Activated T-cell treated with anti-CD3 and anti-CD28 coated beads, Interleukin-2, amount 50 U/mL, for 72 hours (primary cell): ENCODE data around the gene MAP7. TPM values are rescaled to one million over a fixed set of nuclear protein-coding genes. Genes with fewer than 3 reads are reported as not detected.
"Not testable (repeated sequence)": the region's sequence is repeated elsewhere in the genome, so short reads cannot be mapped to it uniquely, and the experiment has no call there.

ENCODE experiments used
- ATAC-seq, 2 donors: fragments of 150-1000 bp; cut with Tn5 transposase; replicated peaks in 1 of 2; 2 replicates each; pipeline ENCODE4 v1.10.0; 2021; ENCODE audit warnings: moderate library complexity in 2 of 2, mild to moderate bottlenecking in 1 of 2
- DNase-seq, 2 donors: peaks; one replicate each; pipeline ENCODE4 v3.0.0; 2021 to 2022; ENCODE audit warnings: mixed read lengths in 1 of 2
- H3K27ac Mint-ChIP-seq: one replicate; pipeline ENCODE4 v1.8.0; 2022; ENCODE audit warnings: mild to moderate bottlenecking, moderate library complexity, mixed read lengths
- H3K27me3 Mint-ChIP-seq: one replicate; pipeline ENCODE4 v1.8.0; 2022; ENCODE audit warnings: low read depth, mixed read lengths
- H3K36me3 Mint-ChIP-seq, 2 donors: one replicate each; pipeline ENCODE4 v1.8.0; 2022; ENCODE audit warnings: mixed read lengths in 2 of 2, mild to moderate bottlenecking in 1 of 2; ENCODE audit not compliant: insufficient read depth in 2 of 2
- H3K4me1 Mint-ChIP-seq: one replicate; pipeline ENCODE4 v1.8.0; 2022; ENCODE audit warnings: low read depth, mixed read lengths
- H3K4me3 Mint-ChIP-seq, 2 donors: one replicate each; pipeline ENCODE4 v1.8.0; 2022; ENCODE audit warnings: mild to moderate bottlenecking in 2 of 2, mixed read lengths in 2 of 2, moderate library complexity in 2 of 2
- H3K9me3 Mint-ChIP-seq, 2 donors: one replicate each; pipeline ENCODE4 v1.8.0; 2022; ENCODE audit warnings: mixed read lengths in 2 of 2
- total RNA-seq, 2 donors: library from RNA; stranded (reverse); gene quantifications; one replicate each; pipeline ENCODE4 v1.2.3, GENCODE V29; 2022

MAP7 gene
- total RNA-seq, 2 donors from 2014 or later, result 1.3 to 1.4 TPM

DNA sequence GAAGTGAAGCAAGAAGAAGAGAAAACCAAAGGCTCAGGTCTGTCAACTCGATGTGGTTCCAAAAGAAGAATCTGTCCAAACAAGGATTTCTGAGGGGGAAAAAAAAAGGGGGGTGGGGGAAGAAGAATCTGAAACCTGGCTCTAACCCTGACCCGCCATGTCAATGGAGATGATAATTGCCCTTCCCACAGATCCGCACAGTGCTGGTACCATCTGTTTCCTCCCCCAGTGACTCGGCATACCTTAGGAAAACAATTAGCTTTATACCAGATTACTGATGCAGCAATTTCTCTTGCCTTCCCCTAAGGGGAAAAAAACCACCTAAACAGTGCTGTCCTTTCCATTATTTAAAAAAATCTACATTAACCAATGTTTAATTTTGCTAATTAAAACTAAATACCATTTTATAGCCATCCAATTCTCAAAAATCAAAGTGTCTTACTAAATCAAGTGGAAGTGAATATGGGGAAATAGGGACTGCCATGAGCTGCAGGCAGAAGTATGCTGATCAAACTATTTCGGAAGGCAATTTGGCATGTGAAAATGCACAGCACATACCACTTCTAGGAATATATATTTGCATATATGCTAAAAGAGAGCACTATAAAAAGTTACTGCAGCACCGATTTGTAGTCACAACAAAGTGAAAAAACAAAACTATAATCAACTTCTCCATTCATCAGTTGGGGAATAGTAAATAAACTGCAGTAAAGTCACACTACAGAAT lies 46.8 kb downstream of the MAP7 start:
- H3K9me3 Mint-ChIP-seq, result no peaks in the 10 kb centered on the region
- H3K36me3 Mint-ChIP-seq, result no peaks in the 10 kb centered on the region
- H3K4me1 Mint-ChIP-seq, result no peaks in the 10 kb centered on the region
- H3K27ac Mint-ChIP-seq, result no peak overlapping the region
- H3K4me3 Mint-ChIP-seq, result no peak overlapping the region
- no peak for ATAC-seq
- no peaks in the 10 kb centered on the region for H3K27me3 Mint-ChIP-seq
- DNase-seq, result no peak

DNA sequence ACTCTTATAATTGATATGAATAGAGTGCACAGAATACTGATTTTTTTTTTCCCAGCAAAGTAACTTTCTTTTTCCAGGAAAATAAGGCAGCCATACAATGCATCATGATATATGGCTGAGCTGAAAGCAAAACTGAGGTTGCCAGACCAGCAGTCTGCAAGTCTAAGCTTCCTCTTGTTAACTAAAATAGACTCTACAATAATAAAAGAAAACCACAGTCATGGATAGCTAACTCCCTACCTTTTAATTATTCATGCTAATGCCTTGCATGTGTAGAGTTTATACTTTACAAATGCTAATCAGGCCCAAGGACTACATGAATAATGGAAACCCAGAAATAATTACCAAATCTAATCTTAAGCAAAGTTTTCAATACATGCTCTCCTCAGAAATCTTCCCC lies 47.4 kb downstream of the MAP7 start:
- Mint-ChIP-seq H3K27me3 (no peaks in the 10 kb centered on the region), H3K4me3 (no peak overlapping the region), H3K36me3 (no peaks in the 10 kb centered on the region), H3K27ac (no peak overlapping the region), H3K9me3 (no peaks in the 10 kb centered on the region), H3K4me1 (no peaks in the 10 kb centered on the region)
- ATAC-seq, result no peak
- no peak for DNase-seq

DNA sequence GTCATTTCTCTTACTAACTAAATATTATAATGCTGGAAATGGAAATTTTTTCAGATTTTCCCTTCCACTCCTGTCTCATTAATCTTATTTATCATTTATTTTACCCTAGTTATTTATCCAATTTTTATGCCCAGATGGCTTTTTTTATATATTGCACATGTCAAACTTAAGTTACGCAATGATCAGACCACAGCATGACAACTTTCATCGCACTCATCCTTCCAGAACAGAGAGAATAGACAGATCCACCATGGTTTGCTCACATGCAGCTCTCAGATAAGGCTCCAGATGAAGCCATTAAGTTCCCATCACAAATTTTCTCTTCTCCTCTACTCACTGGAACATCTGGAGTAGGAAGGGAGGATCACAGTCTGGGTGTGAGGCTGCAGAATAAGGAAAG lies 48.7 kb downstream of the MAP7 start:
- no peaks in the 10 kb centered on the region for H3K27me3 Mint-ChIP-seq
- H3K27ac Mint-ChIP-seq, result no peak overlapping the region
- no peak for DNase-seq
- ATAC-seq, result no peak
- no peaks in the 10 kb centered on the region for H3K9me3 Mint-ChIP-seq
- no peaks in the 10 kb centered on the region for H3K36me3 Mint-ChIP-seq
- H3K4me3 Mint-ChIP-seq, result no peak overlapping the region
- no peaks in the 10 kb centered on the region for H3K4me1 Mint-ChIP-seq

DNA sequence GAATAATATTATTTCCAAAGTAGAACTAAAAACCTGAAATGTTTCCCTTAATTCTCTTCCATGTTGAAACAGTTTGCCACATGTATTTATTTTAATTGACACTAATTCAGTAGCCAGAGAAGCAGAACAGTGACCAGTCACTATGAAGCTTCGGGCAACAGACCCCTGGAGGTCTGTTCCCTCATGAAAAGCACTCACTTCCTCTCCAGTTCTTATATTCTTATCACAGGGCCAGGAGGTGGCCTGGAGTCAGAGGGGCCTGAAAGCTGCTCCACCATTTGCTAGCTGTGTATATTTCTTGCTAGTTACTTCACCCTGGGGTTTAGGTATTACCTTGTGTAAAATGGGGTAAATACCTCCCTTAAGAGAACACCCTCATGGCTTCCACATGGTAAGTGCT lies 49.1 kb downstream of the MAP7 start:
- H3K27me3 Mint-ChIP-seq, result no peaks in the 10 kb centered on the region
- H3K36me3 Mint-ChIP-seq, result no peaks in the 10 kb centered on the region
- H3K4me1 Mint-ChIP-seq, result no peaks in the 10 kb centered on the region
- no peak overlapping the region for H3K4me3 Mint-ChIP-seq
- no peaks in the 10 kb centered on the region for H3K9me3 Mint-ChIP-seq
- no peak for ATAC-seq
- no peak for DNase-seq
- no peak overlapping the region for H3K27ac Mint-ChIP-seq

DNA sequence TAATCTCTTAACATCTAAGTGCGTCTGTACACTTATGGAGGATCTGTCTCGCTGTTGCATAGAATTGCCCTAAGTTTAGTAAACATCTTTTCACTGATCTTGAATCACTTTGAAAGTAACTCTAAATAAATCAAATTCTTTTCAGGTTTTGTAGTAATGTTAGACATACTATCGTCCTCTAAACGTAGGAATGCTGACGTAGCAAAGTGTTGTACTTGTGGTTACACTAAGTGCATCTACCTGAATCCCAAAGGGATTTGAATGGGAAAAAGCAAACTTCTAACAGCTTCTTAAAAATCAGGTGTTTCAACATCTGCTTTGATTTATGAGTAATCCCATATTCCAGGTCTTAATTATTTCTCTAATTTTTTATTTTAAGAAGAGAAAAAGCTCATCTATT lies 49.8 kb downstream of the MAP7 start:
- H3K27ac Mint-ChIP-seq, result no peak overlapping the region
- H3K9me3 Mint-ChIP-seq, result no peaks in the 10 kb centered on the region
- H3K4me1 Mint-ChIP-seq, result no peaks in the 10 kb centered on the region
- H3K36me3 Mint-ChIP-seq, result no peaks in the 10 kb centered on the region
- H3K27me3 Mint-ChIP-seq, result no peaks in the 10 kb centered on the region
- DNase-seq (no peak), ATAC-seq (no peak)
- no peak overlapping the region for H3K4me3 Mint-ChIP-seq

DNA sequence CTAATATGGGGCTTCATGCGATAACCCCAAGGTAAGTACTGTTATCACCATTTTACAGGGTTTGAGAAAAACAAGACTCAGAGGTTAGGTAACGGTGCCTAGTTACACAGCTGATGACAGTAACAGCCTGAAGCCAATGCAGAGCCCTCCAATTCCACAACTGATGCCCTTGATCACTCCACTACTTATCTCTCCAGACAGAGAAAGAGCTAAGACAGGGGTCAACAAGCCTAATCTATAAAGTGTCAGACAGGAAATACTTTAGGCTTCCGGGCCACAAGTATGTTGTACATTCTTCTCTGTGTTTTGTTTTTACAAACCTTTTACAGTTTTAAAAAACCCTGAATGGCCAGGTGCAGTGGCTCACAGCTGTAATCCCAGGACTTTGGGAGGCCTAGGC lies 50.9 kb downstream of the MAP7 start:
- no peaks in the 10 kb centered on the region for H3K9me3 Mint-ChIP-seq

DNA sequence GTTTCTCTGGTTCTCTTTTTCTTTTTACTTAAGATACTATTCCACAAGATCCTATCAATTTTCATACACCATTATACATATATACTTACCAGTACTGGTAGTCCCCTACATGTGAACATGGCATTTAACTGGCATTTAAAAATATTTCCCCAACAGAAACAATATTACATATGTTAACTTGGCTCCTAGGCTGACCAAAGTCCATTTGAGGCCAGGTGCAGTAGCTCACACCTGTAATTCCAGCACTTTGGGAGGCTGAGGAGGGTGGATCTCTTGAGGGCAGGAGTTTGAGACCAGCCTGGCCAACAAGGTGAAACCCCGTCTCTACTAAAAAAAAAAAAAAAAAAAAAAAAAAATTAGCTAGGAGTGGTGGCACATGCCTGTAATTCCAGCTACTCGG lies 53.8 kb downstream of the MAP7 start:
- DNase-seq, ATAC-seq, H3K4me3 Mint-ChIP-seq, H3K9me3 Mint-ChIP-seq, H3K36me3 Mint-ChIP-seq, H3K27me3 Mint-ChIP-seq, H3K27ac Mint-ChIP-seq, H3K4me1 Mint-ChIP-seq: not testable (repeated sequence)

More for the DNA sequence above, 50.9 kb downstream of the MAP7 start:
- no peak for DNase-seq
- H3K27me3 Mint-ChIP-seq, result no peaks in the 10 kb centered on the region
- H3K4me3 Mint-ChIP-seq, result no peak overlapping the region
- no peaks in the 10 kb centered on the region for H3K4me1 Mint-ChIP-seq
- ATAC-seq, result no peak
- H3K27ac Mint-ChIP-seq, result no peak overlapping the region
- no peaks in the 10 kb centered on the region for H3K36me3 Mint-ChIP-seq

DNA sequence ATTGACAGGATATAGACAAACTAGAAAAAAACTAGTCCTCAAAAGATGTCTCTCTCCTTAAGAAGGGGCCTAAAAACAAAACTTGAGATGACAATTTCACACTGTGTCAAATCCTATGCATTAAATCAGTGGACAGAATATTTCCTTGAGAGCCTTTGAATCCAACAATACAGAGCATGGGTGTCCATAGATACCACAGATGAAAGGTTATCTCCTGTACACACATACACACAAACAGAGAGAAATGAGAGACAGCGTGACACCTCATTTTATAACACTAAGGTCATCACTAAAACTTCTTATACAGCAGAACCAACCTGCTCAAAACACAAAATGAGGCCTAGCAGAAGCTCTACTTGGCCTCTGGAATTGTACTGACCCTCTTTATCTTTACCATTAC lies 55.5 kb downstream of the MAP7 start:
- H3K27me3 Mint-ChIP-seq, result no peaks in the 10 kb centered on the region
- ATAC-seq, result no peak
- H3K27ac Mint-ChIP-seq, result no peak overlapping the region
- H3K9me3 Mint-ChIP-seq, result no peaks in the 10 kb centered on the region
- H3K4me3 Mint-ChIP-seq, result no peak overlapping the region
- H3K4me1 Mint-ChIP-seq, result no peaks in the 10 kb centered on the region
- H3K36me3 Mint-ChIP-seq, result no peaks in the 10 kb centered on the region
- DNase-seq, result no peak

DNA sequence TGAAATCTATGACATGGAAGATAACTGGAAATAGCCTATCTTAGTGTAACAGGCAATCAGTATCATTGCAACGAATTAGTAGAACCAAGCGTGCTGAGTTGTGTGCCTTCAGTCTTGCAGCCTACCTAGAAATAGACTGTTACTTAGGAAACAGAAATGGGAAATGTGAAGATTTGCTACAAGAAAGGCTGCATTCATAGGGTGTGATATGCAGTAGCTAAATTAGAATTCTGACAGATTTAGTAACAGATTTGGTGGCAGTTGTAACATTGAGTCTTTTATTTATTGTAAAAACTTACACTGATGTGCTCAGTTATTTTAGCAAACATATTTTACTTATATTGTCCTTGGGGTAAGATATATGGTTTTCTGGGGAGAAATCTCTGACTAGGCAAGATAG lies 56.2 kb downstream of the MAP7 start:
- Mint-ChIP-seq H3K27me3 (no peaks in the 10 kb centered on the region), H3K9me3 (no peaks in the 10 kb centered on the region), H3K27ac (no peak overlapping the region), H3K36me3 (no peaks in the 10 kb centered on the region), H3K4me1 (no peaks in the 10 kb centered on the region), H3K4me3 (no peak overlapping the region)
- ATAC-seq (no peak), DNase-seq (no peak)

DNA sequence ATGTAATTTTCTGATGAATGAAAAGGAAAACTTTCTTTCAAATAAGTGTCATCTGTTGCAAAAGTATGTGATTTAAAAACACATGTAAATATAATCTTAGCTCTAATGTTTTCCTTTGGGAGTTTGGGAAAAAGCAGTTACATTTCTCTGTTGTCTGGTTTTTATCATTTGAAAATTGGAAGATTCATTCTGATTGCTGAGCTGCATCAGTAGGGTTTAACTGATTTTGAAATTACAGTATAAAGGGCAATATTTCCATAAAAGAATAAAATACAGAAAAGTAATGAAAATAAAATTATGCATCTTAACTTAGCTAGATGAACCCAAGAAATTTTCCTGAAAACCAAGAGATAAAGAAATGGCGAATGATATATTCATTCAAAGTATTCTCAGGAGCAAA lies 57.8 kb downstream of the MAP7 start:
- no peaks in the 10 kb centered on the region for H3K27me3 Mint-ChIP-seq
- H3K36me3 Mint-ChIP-seq, result no peaks in the 10 kb centered on the region
- no peaks in the 10 kb centered on the region for H3K4me1 Mint-ChIP-seq
- H3K9me3 Mint-ChIP-seq, result no peaks in the 10 kb centered on the region
- no peak overlapping the region for H3K4me3 Mint-ChIP-seq
- no peak overlapping the region for H3K27ac Mint-ChIP-seq
- ATAC-seq (no peak), DNase-seq (no peak)

DNA sequence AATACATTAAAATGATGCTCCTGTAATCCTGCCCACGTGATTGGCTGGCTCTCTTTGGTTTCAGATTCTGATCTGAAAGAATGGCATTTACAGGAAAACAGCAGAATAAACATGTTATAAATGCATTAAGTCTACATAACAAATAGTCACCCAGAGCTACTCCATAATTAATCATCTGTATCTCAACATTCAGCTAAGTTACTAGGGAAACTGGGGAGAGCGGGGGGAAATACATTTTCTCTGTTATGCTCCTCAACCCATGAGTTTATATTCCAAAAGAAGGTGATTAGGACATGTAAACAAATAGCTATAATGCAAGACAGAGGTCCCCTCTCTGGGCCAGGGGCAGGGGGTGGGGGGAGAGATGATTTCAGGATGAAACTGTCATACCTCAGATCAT lies 58.5 kb downstream of the MAP7 start:
- Mint-ChIP-seq H3K4me1 (no peaks in the 10 kb centered on the region), H3K27me3 (no peaks in the 10 kb centered on the region), H3K4me3 (no peak overlapping the region), H3K9me3 (no peaks in the 10 kb centered on the region), H3K36me3 (no peaks in the 10 kb centered on the region), H3K27ac (no peak overlapping the region)
- ATAC-seq (no peak), DNase-seq (no peak)

DNA sequence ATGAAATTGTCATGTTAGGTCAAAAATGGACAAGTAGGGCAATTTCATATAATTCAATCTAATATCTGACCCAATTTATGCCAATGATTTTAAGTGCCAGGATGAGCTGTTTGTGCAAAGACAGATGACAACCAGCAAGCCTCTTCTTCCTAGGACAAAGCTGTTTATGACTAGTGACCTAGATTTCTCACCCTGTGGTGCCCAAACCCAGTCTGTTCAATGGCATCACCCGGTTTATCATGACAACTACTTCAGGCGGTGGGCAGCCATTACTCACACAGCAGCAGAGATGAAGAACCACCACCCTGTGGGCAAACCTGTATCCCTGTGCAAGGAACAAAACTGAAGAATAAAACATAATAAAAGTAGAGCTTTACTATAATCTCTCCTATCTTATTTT lies 59.0 kb downstream of the MAP7 start:
- DNase-seq (no peak), ATAC-seq (no peak)
- Mint-ChIP-seq H3K9me3 (no peaks in the 10 kb centered on the region), H3K27me3 (no peaks in the 10 kb centered on the region), H3K27ac (no peak overlapping the region), H3K4me1 (no peaks in the 10 kb centered on the region), H3K4me3 (no peak overlapping the region), H3K36me3 (no peaks in the 10 kb centered on the region)

DNA sequence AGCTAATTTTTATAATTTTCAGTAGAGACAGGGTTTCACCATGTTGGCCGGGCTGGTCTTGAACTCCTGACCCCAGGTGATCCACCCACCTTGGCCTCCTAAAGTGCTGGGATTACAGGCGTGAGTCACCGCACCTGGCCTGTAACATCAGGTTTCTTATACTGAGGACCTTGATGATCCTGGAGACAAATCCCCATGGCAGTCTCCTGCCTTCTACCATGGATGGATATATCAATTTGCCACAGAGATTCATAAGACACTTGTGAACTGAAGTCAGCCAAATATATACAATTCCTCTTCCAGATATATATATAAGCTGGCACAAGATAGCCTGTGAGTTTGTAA lies 60.6 kb downstream of the MAP7 start:
- H3K4me1 Mint-ChIP-seq, ATAC-seq, H3K9me3 Mint-ChIP-seq, DNase-seq, H3K36me3 Mint-ChIP-seq, H3K4me3 Mint-ChIP-seq, H3K27ac Mint-ChIP-seq, H3K27me3 Mint-ChIP-seq: not testable (repeated sequence)

DNA sequence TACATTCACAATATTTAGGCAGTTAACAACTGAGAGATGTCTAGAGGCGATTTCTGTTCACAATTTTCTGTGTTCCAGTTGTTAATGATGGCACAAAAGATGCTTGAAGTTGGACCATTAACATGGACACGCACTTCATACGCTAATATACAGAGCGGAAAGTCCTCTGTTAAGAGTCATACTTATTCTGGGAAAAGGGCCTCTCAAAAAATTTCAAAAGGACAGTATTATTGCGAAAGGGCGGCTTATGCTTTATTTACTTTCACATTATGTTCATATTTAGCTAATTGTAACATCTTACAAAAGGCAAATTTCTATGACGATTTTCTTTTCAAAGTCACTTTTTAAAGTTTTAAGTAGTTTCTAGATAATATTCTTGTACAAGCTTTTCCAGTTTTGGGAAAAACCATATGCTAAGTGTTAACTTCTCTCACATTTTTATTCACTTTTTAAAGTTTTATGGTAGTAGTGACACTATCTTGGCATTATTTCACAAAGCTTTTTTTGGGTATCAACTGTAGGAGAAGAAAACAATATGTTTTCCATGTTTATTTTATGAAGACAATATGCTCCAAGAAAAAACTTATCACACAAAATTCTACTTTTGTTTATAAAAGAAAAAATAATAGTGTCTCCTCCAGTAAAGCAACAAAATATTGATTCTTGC lies 62.3 kb downstream of the MAP7 start:
- Mint-ChIP-seq H3K36me3 (no peaks in the 10 kb centered on the region), H3K27ac (no peak overlapping the region), H3K9me3 (no peaks in the 10 kb centered on the region), H3K4me3 (no peak overlapping the region), H3K27me3 (no peaks in the 10 kb centered on the region), H3K4me1 (no peaks in the 10 kb centered on the region)
- ATAC-seq, result no peak
- no peak for DNase-seq
